Measurements from ENCODE around the gene FURIN.
"Not testable (repeated sequence)": the region's sequence is repeated elsewhere in the genome, so short reads cannot be mapped to it uniquely, and the experiment has no call there.

The FURIN gene

DNA sequence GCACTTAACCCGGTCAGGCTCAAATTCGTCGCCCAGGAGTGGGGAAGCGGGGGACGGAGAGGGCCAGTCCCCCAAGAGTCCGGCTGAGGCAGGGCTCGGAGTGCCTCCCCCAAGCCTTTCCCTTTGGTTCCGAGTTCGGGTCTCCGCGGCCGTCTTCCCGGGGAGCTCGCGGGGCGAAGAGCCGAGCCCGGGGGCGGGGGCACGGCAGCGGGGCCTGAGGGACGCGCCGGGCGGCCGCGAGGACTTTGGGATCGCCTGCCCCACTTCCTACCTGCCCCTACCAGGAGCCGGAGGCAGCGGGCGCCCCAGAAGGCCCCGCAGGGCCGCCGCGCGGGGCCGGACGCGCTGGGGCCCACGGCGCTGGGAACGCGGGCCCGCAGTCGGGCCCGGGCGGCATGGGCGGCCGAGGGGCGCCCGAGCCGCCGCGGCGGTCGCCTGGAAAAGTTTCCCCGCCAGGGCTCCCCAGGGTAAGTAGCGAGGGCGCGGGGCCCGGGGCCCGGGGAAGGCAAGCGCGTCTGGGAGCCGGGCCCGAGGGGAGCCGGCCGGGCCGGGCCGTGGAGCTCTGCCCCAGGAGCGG, 2.8 kb downstream of the FURIN start:
- peak; percentile 6 for DNase-seq

DNA sequence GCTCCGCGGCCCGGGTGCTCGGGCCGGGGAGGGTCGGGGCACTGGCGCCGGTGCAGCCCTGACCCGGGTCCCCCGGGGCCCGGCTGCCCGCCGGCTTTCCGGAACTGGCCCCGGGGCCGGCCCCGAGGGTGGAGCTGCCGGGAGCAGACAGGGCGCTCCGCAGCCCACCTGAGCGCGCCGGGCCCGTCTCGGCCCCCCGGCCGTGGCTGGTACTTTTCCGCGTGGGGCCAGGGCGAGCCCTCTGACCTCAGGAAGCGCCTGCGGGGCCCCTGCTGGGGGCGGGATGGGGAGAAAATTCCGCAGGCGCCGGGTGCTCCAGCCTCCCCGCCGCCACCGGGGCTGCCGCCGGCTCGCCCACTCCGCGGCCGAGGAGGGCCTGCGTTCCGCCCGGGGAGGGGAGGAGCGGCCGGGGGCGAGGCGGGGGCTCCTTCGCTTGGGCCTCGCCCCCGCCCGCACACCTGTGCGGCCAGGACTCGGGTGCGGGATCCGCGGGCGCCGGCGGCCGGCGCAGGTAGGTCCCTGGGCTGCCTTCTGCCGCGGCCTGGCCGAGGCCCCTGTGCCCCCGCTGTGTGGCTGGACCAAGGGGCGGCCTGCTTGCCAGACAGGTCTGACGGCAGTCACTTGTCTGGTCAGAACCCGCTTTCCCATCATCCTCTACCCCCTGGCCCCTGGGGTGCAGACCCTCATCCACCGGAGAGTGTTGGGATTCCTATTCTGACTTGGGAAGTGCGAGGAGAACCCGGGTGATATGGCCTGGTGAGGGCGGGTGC, 3.5 kb downstream of the FURIN start:
- no peak for DNase-seq

DNA sequence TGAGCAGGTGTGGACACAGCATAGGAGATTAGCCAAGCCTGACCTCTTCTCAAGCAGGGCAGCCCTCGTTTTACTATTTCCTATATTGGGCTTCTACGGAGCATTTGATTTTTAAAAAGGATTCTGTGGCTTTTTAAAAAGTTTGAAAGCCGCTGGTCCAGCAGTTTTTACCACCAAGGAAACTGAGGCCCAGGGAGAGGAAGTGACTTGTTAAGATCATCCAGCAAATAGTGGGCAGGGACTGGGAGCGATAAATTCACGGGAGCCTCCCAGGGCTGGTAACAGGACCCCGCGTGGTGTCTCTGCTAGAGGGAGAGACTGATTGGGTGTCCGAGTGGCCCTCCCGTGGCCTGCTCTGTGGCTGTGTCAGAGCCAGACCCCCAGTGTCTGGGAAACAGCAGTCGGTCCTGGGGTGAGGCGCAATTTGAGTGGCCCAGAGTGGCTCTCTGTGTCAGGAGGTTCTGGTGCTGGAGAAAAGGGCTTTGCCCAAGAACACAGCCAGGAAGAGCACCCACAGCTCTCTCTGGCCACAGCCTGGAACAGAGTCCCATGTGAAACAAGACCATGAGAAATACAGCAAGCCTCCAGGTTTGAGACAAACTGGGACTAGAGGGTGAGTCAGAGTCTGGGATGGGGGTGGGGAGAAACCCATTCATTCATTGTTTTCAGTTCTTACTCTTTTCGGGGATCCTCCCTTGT, 4.2 kb downstream of the FURIN start:
- DNase-seq = no peak

DNA sequence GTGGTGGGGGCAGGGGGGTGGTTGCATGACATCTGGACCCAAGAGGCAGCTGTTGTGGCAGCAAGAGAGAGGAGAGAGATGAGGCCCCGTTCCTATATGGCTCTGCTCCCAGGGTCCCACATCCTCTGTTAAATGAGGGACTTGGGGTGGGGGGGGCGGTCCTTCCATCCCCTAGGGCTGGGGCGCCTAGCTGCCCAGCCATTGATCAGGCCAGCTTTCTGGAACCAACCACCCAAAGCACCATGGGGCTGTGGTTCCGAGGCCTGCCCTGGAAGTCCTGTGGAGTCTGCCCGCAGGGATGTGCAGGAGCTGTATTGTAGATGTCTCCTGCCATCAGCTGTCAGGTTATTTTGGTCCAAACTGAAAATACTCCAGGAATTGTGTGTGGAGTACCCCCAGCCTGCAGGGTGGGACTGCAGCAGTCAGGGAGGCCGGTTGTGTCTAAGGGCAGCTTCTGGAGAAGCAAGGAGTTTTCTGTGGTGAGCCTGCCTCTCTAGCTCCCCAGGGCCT, 5.2 kb downstream of the FURIN start:
- DNase-seq = no peak

DNA sequence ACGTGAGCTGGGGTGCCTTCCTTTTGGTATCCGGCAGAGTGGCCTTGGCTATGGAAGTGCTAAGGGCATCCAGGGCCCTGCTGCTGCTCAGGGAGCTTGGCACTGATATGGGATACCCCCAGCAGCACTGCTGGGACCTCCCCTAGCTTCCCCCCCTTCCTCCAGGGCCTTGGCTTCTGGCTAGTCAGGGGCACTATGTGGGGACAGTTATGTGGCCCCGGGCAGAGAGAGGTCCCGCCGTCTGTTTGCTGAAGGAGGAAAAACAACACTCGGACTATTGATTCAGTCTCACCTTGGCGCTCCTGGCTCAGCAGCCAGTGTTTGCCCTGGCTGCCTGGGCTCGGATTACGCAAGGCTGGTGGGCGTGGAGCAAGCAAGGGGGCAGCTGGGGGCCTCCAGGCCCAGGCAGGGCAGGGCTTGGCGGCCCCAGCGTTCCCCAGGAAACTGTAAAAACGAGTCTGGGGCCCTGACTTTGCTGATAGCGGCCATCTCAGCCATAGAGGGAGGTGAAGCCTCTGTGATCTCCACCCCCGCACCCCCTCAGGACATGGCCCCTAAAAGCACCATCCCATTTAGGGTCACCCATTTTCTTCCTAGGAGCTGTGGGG, 5.7 kb downstream of the FURIN start:
- DNase-seq = peak; percentile 67

- not testable (repeated sequence) for DNase-seq
These were observed 6.6 kb downstream of the FURIN start for GRCh38 chr15:90874986-90875385.

DNA sequence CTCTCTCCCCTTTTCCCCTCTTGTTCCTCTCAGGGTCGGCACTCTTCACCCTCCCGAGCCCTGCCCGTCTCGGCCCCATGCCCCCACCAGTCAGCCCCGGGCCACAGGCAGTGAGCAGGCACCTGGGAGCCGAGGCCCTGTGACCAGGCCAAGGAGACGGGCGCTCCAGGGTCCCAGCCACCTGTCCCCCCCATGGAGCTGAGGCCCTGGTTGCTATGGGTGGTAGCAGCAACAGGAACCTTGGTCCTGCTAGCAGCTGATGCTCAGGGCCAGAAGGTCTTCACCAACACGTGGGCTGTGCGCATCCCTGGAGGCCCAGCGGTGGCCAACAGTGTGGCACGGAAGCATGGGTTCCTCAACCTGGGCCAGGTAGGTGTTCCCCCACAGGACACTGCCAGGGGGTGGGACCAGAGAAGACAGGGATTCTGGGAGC, 7.2 kb downstream of the FURIN start:
- DNase-seq = no peak

- DNase-seq = no peak
These were observed 7.7 kb downstream of the FURIN start for GRCh38 chr15:90876046-90876445.

DNA sequence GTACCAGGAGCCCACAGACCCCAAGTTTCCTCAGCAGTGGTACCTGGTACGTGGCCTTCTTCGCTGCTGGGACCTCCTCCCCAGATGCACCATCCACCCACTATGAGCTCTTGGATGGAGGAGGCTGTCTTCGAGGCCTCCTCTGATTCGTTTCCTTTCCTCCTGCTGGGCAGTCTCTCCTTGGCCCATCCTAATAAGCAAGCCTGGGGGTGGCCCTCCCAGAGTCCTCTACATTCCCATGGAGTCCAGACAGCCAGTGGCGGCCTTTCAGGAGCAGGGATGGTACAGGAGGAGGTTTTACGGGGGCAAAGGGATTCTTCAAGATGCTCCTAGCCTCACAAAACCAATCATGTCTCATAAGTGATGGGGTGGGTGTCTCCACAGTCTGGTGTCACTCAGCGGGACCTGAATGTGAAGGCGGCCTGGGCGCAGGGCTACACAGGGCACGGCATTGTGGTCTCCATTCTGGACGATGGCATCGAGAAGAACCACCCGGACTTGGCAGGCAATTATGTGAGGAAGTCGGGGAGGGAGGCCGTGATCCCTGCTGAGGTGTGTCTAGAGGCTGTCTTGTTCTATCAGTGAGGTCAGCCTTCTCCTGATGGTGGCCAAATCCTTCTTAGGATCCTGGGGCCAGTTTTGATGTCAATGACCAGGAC, 8.3 kb downstream of the FURIN start:
- DNase-seq = no peak

DNA sequence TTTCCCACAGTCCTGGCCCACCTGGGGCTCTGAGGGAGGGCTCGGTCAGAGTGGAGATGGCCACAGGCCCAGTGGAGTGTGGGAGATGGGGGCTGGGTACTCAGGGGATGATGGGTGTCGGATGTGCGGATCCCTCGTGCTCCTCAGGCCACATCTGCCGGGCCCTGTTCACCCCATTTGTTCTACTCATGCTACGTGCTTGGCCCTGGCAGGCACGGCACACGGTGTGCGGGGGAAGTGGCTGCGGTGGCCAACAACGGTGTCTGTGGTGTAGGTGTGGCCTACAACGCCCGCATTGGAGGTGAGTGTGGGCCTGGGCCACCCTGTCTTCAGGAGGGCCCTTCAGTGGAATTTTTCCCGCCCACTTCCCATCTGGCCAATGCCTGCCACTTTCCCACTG, 8.9 kb downstream of the FURIN start:
- no peak for DNase-seq

DNA sequence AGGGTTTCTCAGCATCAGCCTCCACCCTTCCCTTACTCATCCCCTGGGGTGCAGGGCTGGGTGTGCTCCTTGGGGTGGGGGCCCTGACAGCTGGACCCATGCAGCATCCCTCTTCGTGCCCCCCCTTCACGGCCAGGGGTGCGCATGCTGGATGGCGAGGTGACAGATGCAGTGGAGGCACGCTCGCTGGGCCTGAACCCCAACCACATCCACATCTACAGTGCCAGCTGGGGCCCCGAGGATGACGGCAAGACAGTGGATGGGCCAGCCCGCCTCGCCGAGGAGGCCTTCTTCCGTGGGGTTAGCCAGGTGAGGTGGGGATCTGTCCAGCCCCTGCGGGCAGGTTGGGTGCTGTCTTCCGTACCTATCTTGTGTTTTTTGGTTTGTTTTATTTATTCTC, 9.6 kb downstream of the FURIN start:
- no peak for DNase-seq

DNA sequence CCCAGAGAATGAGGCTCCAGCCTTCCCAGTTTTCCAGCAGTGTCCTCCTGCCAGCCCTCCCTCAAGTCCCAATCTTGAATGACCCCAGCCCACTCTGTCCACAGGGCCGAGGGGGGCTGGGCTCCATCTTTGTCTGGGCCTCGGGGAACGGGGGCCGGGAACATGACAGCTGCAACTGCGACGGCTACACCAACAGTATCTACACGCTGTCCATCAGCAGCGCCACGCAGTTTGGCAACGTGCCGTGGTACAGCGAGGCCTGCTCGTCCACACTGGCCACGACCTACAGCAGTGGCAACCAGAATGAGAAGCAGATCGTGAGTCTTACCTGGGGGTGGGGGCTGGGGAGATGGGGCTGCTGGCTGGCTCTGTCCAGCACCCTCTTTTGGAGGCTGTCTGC, 10.3 kb downstream of the FURIN start:
- no peak for DNase-seq

DNA sequence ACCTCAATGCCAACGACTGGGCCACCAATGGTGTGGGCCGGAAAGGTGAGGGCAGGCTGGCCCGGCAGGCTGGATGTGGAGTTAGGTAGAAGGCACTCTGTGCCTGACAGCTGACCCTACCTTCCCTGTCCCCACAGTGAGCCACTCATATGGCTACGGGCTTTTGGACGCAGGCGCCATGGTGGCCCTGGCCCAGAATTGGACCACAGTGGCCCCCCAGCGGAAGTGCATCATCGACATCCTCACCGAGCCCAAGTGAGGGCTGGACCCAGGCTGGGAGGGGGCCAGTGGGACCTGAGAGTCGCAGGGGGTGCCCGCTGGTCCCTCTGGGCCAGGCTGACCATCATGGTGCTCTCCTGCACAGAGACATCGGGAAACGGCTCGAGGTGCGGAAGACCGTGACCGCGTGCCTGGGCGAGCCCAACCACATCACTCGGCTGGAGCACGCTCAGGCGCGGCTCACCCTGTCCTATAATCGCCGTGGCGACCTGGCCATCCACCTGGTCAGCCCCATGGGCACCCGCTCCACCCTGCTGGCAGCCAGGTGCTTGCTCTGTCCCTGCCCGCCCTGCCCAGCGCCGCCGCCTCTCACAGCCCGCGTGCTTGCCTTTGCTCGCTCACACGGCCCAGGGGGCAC, 11.5 kb downstream of the FURIN start:
- DNase-seq = no peak

DNA sequence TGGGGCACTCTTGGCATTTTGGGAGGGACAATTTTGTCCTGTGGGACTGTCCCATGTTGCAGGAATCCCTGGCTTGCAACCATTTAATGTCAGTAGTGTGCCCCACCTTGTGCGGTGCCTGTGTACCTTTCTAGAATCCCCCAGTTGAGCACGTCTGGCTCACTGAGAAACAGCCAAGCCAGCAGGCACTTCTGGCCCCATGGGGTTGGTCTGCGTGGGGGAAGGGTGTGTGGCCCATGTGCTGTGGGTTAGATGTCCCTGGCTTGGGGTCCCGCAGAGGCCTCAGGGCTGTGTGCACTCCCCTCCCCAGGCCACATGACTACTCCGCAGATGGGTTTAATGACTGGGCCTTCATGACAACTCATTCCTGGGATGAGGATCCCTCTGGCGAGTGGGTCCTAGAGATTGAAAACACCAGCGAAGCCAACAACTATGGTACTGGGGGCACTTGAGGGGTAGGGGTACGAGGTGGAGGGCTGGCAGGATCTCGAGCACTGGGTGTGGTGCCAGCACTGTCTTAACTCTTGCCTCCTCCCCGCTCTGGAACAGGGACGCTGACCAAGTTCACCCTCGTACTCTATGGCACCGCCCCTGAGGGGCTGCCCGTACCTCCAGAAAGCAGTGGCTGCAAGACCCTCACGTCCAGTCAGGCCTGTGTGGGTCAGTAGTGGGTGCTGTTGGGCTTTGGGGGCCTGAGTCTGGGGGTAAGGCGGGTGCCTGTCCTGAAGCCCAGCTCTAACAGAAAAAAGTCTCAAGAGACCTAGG, 12.2 kb downstream of the FURIN start:
- no peak for DNase-seq

DNA sequence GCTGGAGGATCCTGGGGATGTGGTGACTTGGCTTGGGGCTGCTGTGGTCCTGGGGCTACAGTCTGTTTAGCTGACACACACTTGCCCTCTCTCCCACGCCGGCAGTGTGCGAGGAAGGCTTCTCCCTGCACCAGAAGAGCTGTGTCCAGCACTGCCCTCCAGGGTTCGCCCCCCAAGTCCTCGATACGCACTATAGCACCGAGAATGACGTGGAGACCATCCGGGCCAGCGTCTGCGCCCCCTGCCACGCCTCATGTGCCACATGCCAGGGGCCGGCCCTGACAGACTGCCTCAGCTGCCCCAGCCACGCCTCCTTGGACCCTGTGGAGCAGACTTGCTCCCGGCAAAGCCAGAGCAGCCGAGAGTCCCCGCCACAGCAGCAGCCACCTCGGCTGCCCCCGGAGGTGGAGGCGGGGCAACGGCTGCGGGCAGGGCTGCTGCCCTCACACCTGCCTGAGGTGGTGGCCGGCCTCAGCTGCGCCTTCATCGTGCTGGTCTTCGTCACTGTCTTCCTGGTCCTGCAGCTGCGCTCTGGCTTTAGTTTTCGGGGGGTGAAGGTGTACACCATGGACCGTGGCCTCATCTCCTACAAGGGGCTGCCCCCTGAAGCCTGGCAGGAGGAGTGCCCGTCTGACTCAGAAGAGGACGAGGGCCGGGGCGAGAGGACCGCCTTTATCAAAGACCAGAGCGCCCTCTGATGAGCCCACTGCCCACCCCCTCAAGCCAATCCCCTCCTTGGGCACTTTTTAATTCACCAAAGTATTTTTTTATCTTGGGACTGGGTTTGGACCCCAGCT, 13.0 kb downstream of the FURIN start:
- no peak for DNase-seq

GRCh38 chr15:90881978-90882721, 13.8 kb downstream of the FURIN start:
- no peak for DNase-seq

GRCh38 chr15:90882781-90883525, 14.6 kb downstream of the FURIN start:
- no peak for DNase-seq

- DNase-seq = no peak
These were observed 15.2 kb downstream of the FURIN start for GRCh38 chr15:90883526-90883975.

Data from NCI-H1092 treated with DMSO at 0.1 percent for 48 hours (cell line).